ENCODE results near the gene KLRG1. TPM values are rescaled to one million over a fixed set of nuclear protein-coding genes. Genes with fewer than 3 reads are reported as not detected.

The KLRG1 gene
- total and polyA plus RNA-seq, 3 donors from 2014 or later = 2.4 to 4.6 (median 3.5) TPM

GRCh38 chr12:8950702-8951478 is 38.5 kb upstream of the KLRG1 start:
- peak overlapping the region; percentile 75 to 80 for H3K4me3 ChIP-seq
- WGBS, 2 donors = 15 to 22% methylated on average over 9 of the region's 9 CpGs
- DNase-seq = no peak
- H3K36me3 ChIP-seq (ENCODE audit: low read depth, missing control alignments) = no peaks in the 10 kb centered on the region
- intact Hi-C loops (cut with DNase I; ENCODE audit: low total_unique reads) = no loop called here
- H3K4me1 ChIP-seq = no peaks in the 10 kb centered on the region
- no peaks in the 10 kb centered on the region for H3K9me3 ChIP-seq
- no peak for TF ChIP-seq CTCF (IDR thresholded peaks at IDR 0.05)
- no peak for TF ChIP-seq POLR2A (IDR thresholded peaks at IDR 0.05)
- no peaks in the 10 kb centered on the region for H3K27me3 ChIP-seq
- peak overlapping the region; percentile 94 to 99 for H3K27ac ChIP-seq

GRCh38 chr12:8951744-8952143 is 37.6 kb upstream of the KLRG1 start:
- no peaks in the 10 kb centered on the region for H3K4me1 ChIP-seq
- TF ChIP-seq CTCF (IDR thresholded peaks at IDR 0.05) (no peak), POLR2A (IDR thresholded peaks at IDR 0.05) (no peak)
- intact Hi-C loops (cut with DNase I; ENCODE audit: low total_unique reads) = no loop called here
- DNase-seq = no peak
- H3K36me3 ChIP-seq (ENCODE audit: low read depth, missing control alignments) = no peaks in the 10 kb centered on the region
- H3K27ac ChIP-seq = no peak overlapping the region
- no peak overlapping the region for H3K4me3 ChIP-seq
- WGBS, 2 donors = 65 to 92% methylated on average over 1 of the region's 1 CpG
- no peaks in the 10 kb centered on the region for H3K9me3 ChIP-seq
- no peaks in the 10 kb centered on the region for H3K27me3 ChIP-seq

- no peaks in the 10 kb centered on the region for H3K36me3 ChIP-seq (ENCODE audit: low read depth, missing control alignments)
- WGBS, 2 donors = 91 to 93% methylated on average over 8 of the region's 8 CpGs
- H3K4me1 ChIP-seq = no peaks in the 10 kb centered on the region
- H3K4me3 ChIP-seq = no peak overlapping the region
- H3K9me3 ChIP-seq = no peaks in the 10 kb centered on the region
- intact Hi-C loops (cut with DNase I; ENCODE audit: low total_unique reads) = no loop called here
- no peak for DNase-seq
- TF ChIP-seq POLR2A (IDR thresholded peaks at IDR 0.05) (no peak), CTCF (IDR thresholded peaks at IDR 0.05) (no peak)
- H3K27ac ChIP-seq = no peak overlapping the region
- no peaks in the 10 kb centered on the region for H3K27me3 ChIP-seq
Measured at GRCh38 chr12:8953773-8954402, 35.5 kb upstream of the KLRG1 start.

GRCh38 chr12:8956073-8956472 is 33.3 kb upstream of the KLRG1 start:
- intact Hi-C loops (cut with DNase I; ENCODE audit: low total_unique reads) = no loop called here
- no peaks in the 10 kb centered on the region for H3K9me3 ChIP-seq
- H3K4me1 ChIP-seq = no peaks in the 10 kb centered on the region
- no peak overlapping the region for H3K27ac ChIP-seq
- no peaks in the 10 kb centered on the region for H3K27me3 ChIP-seq
- TF ChIP-seq CTCF (IDR thresholded peaks at IDR 0.05) (no peak), POLR2A (IDR thresholded peaks at IDR 0.05) (no peak)
- no peak for DNase-seq
- H3K4me3 ChIP-seq = no peak overlapping the region
- H3K36me3 ChIP-seq (ENCODE audit: low read depth, missing control alignments) = no peaks in the 10 kb centered on the region
- WGBS, 2 donors = 44 to 79% methylated on average over 15 of the region's 15 CpGs

Data from testis (tissue), 3 donors.